HepG2 (cell line): Measurements from ENCODE around the gene MCM3AP. TPM values are rescaled to one million over a fixed set of nuclear protein-coding genes. Genes with fewer than 3 reads are reported as not detected.

Experiments used
- CCDC6 ChIP-seq: sonication (generic); formaldehyde crosslinking; IDR thresholded peaks from 2 replicates; pipeline ENCODE4 v1.8.1; 2022; ENCODE audit warnings: mild to moderate bottlenecking, missing genetic modification reagents, moderate library complexity
- CEBPZ ChIP-seq: IDR thresholded peaks from 2 replicates; pipeline ENCODE4 v1.6.1; 2012; ENCODE audit warnings: low read length, improper control_type of control experiment
- CERS6 ChIP-seq: sonication (generic); formaldehyde crosslinking; IDR thresholded peaks from 2 replicates; pipeline ENCODE4 v1.5.0; 2020; ENCODE audit warnings: missing genetic modification reagents
- CHD2 ChIP-seq: IDR thresholded peaks from 2 replicates; pipeline ENCODE4 v1.6.1; 2011; ENCODE audit warnings: low read depth, low read length, improper control_type of control experiment
- CREB3 ChIP-seq: sonication (generic); formaldehyde crosslinking; IDR thresholded peaks from 2 replicates; pipeline ENCODE4 v1.5.0; 2020; ENCODE audit warnings: missing genetic modification reagents
- RNF2 ChIP-seq: fragments of 450-650 bp; conservative IDR thresholded peaks from 2 replicates; pipeline ENCODE4 v1.6.1; 2016; ENCODE audit warnings: low read depth
- SRF ChIP-seq: IDR thresholded peaks from 2 replicates; pipeline ENCODE4 v1.6.1; 2011; ENCODE audit warnings: mild to moderate bottlenecking, low read depth, low read length, moderate library complexity
- TCF7 ChIP-seq: sonication (generic); IDR thresholded peaks from 2 replicates; pipeline ENCODE4 v1.6.1; 2016; ENCODE audit warnings: antibody characterized with exemption, low read depth
- ZMYM4 ChIP-seq: sonication (generic); formaldehyde crosslinking; IDR thresholded peaks from 2 replicates; pipeline ENCODE4 v1.8.1; 2023; ENCODE audit warnings: mild to moderate bottlenecking, missing genetic modification reagents
- ZNF337 ChIP-seq: sonication (generic); formaldehyde crosslinking; IDR thresholded peaks from 2 replicates; pipeline ENCODE4 v1.5.1; 2020; ENCODE audit warnings: missing genetic modification reagents, low read depth, mild to moderate bottlenecking, borderline replicate concordance
- ZNF552 ChIP-seq: sonication (generic); formaldehyde crosslinking; IDR thresholded peaks from 2 replicates; pipeline ENCODE4 v1.9.0; 2022; ENCODE audit warnings: missing genetic modification reagents, mild to moderate bottlenecking, borderline replicate concordance
- ZNF781 ChIP-seq: sonication (generic); formaldehyde crosslinking; IDR thresholded peaks from 2 replicates; pipeline ENCODE4 v1.5.1; 2020; ENCODE audit warnings: borderline replicate concordance, mild to moderate bottlenecking, missing genetic modification reagents; ENCODE audit errors: not compliant biosample characterization
- ZNF790 ChIP-seq: sonication (generic); formaldehyde crosslinking; IDR thresholded peaks from 2 replicates; pipeline ENCODE4 v1.8.0; 2022; ENCODE audit warnings: missing genetic modification reagents, mild to moderate bottlenecking, borderline replicate concordance
- polyA plus RNA-seq, 8 experiments: library from polyadenylated mRNA; depleted of rRNA in 3 of 8; stranded (reverse) in 7 of 8; unstranded in 1 of 8; fragments of >200 nt; fragmentation: Illumina TruSeq in 4 of 8; extraction: Trizol in 4 of 8; gene quantifications; 2 replicates each; pipeline versions ENCODE4 v1.2.1 to v1.2.3, GENCODE V29; 2011 to 2016; ENCODE audit warnings: low read depth in 4 of 8, missing spikeins in 1 of 8, mixed read lengths in 1 of 8; ENCODE audit not compliant: insufficient read depth in 1 of 8
- total RNA-seq, 5 experiments: library from RNA; depleted of rRNA; stranded (reverse); fragments of >200 nt; fragmentation: Illumina TruSeq; extraction: Trizol; gene quantifications; 2 replicates each; pipeline ENCODE4 v1.2.3, GENCODE V29; 2016; ENCODE audit warnings: low read depth in 1 of 5
- TF ChIP-seq, protein P1 (sequence below): sonication (generic); formaldehyde crosslinking; IDR thresholded peaks from 2 replicates; pipeline ENCODE4 v1.4.0; 2020; ENCODE audit warnings: missing genetic modification reagents, borderline replicate concordance
- TF ChIP-seq, protein P2 (sequence below): sonication (generic); formaldehyde crosslinking; IDR thresholded peaks from 2 replicates; pipeline ENCODE4 v1.5.0; 2020; ENCODE audit warnings: mild to moderate bottlenecking, missing genetic modification reagents
- TF ChIP-seq, protein P3 (sequence below), 2 experiments: sonication (generic) in 1 of 2; formaldehyde crosslinking in 1 of 2; IDR thresholded peaks; 2 replicates each; pipeline versions ENCODE4 v1.4.0 to v1.6.1; 2018 to 2020; ENCODE audit warnings: missing genetic modification reagents in 2 of 2, borderline replicate concordance in 1 of 2, low read depth in 1 of 2, mild to moderate bottlenecking in 1 of 2, missing biosample characterization in 1 of 2

The MCM3AP gene
- total and polyA plus RNA-seq, 2 of the 13 experiments (the other 11 are each of a cell fraction or from before 2014, with no cell fraction given), result 27.0 to 54.7 TPM

GRCh38 chr21:46285761-46286647 lies 593 bp upstream of the MCM3AP start, which contains the start of gene YBEY (continued):
- TF ChIP-seq CEBPZ, result no peak
- no peak for TF ChIP-seq ZNF552
- TF ChIP-seq, protein P1, sequence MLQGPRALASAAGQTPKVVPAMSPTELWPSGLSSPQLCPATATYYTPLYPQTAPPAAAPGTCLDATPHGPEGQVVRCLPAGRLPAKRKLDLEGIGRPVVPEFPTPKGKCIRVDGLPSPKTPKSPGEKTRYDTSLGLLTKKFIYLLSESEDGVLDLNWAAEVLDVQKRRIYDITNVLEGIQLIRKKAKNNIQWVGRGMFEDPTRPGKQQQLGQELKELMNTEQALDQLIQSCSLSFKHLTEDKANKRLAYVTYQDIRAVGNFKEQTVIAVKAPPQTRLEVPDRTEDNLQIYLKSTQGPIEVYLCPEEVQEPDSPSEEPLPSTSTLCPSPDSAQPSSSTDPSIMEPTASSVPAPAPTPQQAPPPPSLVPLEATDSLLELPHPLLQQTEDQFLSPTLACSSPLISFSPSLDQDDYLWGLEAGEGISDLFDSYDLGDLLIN, result 0 out of 2 replicates have a peak, but pooled peaks have one; percentile 53
- TF ChIP-seq ZMYM4 (CRISPR knock-in tag), result peak; percentile 78
- TF ChIP-seq, protein P2, sequence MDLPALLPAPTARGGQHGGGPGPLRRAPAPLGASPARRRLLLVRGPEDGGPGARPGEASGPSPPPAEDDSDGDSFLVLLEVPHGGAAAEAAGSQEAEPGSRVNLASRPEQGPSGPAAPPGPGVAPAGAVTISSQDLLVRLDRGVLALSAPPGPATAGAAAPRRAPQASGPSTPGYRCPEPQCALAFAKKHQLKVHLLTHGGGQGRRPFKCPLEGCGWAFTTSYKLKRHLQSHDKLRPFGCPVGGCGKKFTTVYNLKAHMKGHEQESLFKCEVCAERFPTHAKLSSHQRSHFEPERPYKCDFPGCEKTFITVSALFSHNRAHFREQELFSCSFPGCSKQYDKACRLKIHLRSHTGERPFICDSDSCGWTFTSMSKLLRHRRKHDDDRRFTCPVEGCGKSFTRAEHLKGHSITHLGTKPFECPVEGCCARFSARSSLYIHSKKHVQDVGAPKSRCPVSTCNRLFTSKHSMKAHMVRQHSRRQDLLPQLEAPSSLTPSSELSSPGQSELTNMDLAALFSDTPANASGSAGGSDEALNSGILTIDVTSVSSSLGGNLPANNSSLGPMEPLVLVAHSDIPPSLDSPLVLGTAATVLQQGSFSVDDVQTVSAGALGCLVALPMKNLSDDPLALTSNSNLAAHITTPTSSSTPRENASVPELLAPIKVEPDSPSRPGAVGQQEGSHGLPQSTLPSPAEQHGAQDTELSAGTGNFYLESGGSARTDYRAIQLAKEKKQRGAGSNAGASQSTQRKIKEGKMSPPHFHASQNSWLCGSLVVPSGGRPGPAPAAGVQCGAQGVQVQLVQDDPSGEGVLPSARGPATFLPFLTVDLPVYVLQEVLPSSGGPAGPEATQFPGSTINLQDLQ, result no peak
- TF ChIP-seq CHD2, result peak; percentile 89
- TF ChIP-seq CCDC6 (CRISPR knock-in tag), result peak; percentile 84
- TF ChIP-seq CREB3 (CRISPR knock-in tag), result no peak
- TF ChIP-seq CERS6 (CRISPR knock-in tag), result no peak; the same call in 1 of the 2 replicates
- TF ChIP-seq ZNF337 (CRISPR knock-in tag), result 0 out of 2 replicates have a peak, but pooled peaks have one; percentile 37
- no peak; the same call in none of the 2 replicates for TF ChIP-seq RNF2
- no peak for TF ChIP-seq SRF
- no peak for TF ChIP-seq ZNF781 (CRISPR knock-in tag)
- TF ChIP-seq, protein P3, sequence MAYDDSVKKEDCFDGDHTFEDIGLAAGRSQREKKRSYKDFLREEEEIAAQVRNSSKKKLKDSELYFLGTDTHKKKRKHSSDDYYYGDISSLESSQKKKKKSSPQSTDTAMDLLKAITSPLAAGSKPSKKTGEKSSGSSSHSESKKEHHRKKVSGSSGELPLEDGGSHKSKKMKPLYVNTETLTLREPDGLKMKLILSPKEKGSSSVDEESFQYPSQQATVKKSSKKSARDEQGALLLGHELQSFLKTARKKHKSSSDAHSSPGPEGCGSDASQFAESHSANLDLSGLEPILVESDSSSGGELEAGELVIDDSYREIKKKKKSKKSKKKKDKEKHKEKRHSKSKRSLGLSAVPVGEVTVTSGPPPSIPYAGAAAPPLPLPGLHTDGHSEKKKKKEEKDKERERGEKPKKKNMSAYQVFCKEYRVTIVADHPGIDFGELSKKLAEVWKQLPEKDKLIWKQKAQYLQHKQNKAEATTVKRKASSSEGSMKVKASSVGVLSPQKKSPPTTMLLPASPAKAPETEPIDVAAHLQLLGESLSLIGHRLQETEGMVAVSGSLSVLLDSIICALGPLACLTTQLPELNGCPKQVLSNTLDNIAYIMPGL (CRISPR knock-in tag; IDR thresholded peaks at IDR 0.05; ENCODE audit: borderline replicate concordance in 1 of 2, low read depth in 1 of 2), result peak; percentile 76 to 91
- TF ChIP-seq ZNF790 (CRISPR knock-in tag), result peak; percentile 25; the same call in 1 of the 2 replicates
- TF ChIP-seq TCF7, result no peak
